ENCODE measurements around the gene TDRD9. TPM values are rescaled to one million over a fixed set of nuclear protein-coding genes. Genes with fewer than 3 reads are reported as not detected.

Gene TDRD9
- total RNA-seq, 2 donors from 2014 or later: 1.6 to 4.6 TPM

- DNase-seq (no peak), ATAC-seq (replicated peaks in 1 of 2) (no peak)
- Mint-ChIP-seq H3K4me3 (no peak overlapping the region), H3K27ac (no peak overlapping the region), H3K27me3 (ENCODE audit: low read depth) (peaks cover 5% of the 10 kb centered on the region), H3K4me1 (ENCODE audit: low read depth) (peaks cover 7% of the 10 kb centered on the region), H3K36me3 (ENCODE audit: insufficient read depth in 2 of 2) (peaks cover 4 to 6% of the 10 kb centered on the region in 2 donors), H3K9me3 (peaks cover 1 to 9% of the 10 kb centered on the region in 2 donors)
Observed at GRCh38 chr14:104072586-104072985, 144.3 kb downstream of the TDRD9 start.

GRCh38 chr14:104073764-104074163, 145.5 kb downstream of the TDRD9 start:
- no peaks in the 10 kb centered on the region for H3K27me3 Mint-ChIP-seq (ENCODE audit: low read depth)

GRCh38 chr14:104075530-104076151, 147.4 kb downstream of the TDRD9 start:
- peaks cover 1 to 9% of the 10 kb centered on the region in 2 donors for H3K9me3 Mint-ChIP-seq
- H3K27ac Mint-ChIP-seq: no peak overlapping the region
- H3K4me1 Mint-ChIP-seq (ENCODE audit: low read depth): peaks cover 20% of the 10 kb centered on the region
- no peaks in the 10 kb centered on the region for H3K27me3 Mint-ChIP-seq (ENCODE audit: low read depth)
- ATAC-seq (replicated peaks in 1 of 2) (no peak), DNase-seq (no peak)
- H3K36me3 Mint-ChIP-seq (ENCODE audit: insufficient read depth in 2 of 2): peaks cover 4 to 6% of the 10 kb centered on the region in 2 donors
- H3K4me3 Mint-ChIP-seq: no peak overlapping the region

More at GRCh38 chr14:104073764-104074163, 145.5 kb downstream of the TDRD9 start:
- no peak overlapping the region for H3K4me3 Mint-ChIP-seq
- H3K27ac Mint-ChIP-seq: no peak overlapping the region
- H3K9me3 Mint-ChIP-seq: peaks cover 1 to 9% of the 10 kb centered on the region in 2 donors
- H3K4me1 Mint-ChIP-seq (ENCODE audit: low read depth): peaks cover 19% of the 10 kb centered on the region
- ATAC-seq (replicated peaks in 1 of 2): no peak
- H3K36me3 Mint-ChIP-seq (ENCODE audit: insufficient read depth in 2 of 2): peaks cover 4 to 6% of the 10 kb centered on the region in 2 donors
- DNase-seq: no peak

GRCh38 chr14:104076743-104077142, 148.5 kb downstream of the TDRD9 start:
- no peak overlapping the region for H3K4me3 Mint-ChIP-seq
- ATAC-seq (replicated peaks in 1 of 2): peak in 1 of 2 donors; percentile 27
- peaks cover 20% of the 10 kb centered on the region for H3K4me1 Mint-ChIP-seq (ENCODE audit: low read depth)
- H3K27me3 Mint-ChIP-seq (ENCODE audit: low read depth): no peaks in the 10 kb centered on the region
- no peak for DNase-seq
- no peak overlapping the region for H3K27ac Mint-ChIP-seq
- H3K36me3 Mint-ChIP-seq (ENCODE audit: insufficient read depth in 2 of 2): peaks cover 4 to 6% of the 10 kb centered on the region in 2 donors
- peaks cover 1 to 9% of the 10 kb centered on the region in 2 donors for H3K9me3 Mint-ChIP-seq

- no peaks in the 10 kb centered on the region for H3K27me3 Mint-ChIP-seq (ENCODE audit: low read depth)
- ATAC-seq (replicated peaks in 1 of 2): peak; percentile 98
- H3K36me3 Mint-ChIP-seq (ENCODE audit: insufficient read depth in 2 of 2): peaks cover 0 to 1% of the 10 kb centered on the region in 2 donors
- peak overlapping the region; percentile 20 to 22 for H3K4me3 Mint-ChIP-seq
- peaks cover 0 to 5% of the 10 kb centered on the region in 2 donors for H3K9me3 Mint-ChIP-seq
- peak overlapping the region; percentile 62 for H3K27ac Mint-ChIP-seq
- peak; percentile 86 to 89 for DNase-seq
- H3K4me1 Mint-ChIP-seq (ENCODE audit: low read depth): peaks cover 20% of the 10 kb centered on the region
Observed at GRCh38 chr14:104078031-104078455, 149.8 kb downstream of the TDRD9 start.

GRCh38 chr14:104080376-104081260, 152.4 kb downstream of the TDRD9 start:
- H3K4me1 Mint-ChIP-seq (ENCODE audit: low read depth): peaks cover 20% of the 10 kb centered on the region
- H3K27ac Mint-ChIP-seq: no peak overlapping the region
- DNase-seq (no peak), ATAC-seq (replicated peaks in 1 of 2) (no peak)
- no peaks in the 10 kb centered on the region for H3K36me3 Mint-ChIP-seq (ENCODE audit: insufficient read depth in 2 of 2)
- no peaks in the 10 kb centered on the region for H3K9me3 Mint-ChIP-seq
- H3K4me3 Mint-ChIP-seq: no peak overlapping the region
- peaks cover 8% of the 10 kb centered on the region for H3K27me3 Mint-ChIP-seq (ENCODE audit: low read depth)

- no peak overlapping the region for H3K4me3 Mint-ChIP-seq
- no peaks in the 10 kb centered on the region for H3K9me3 Mint-ChIP-seq
- H3K36me3 Mint-ChIP-seq (ENCODE audit: insufficient read depth in 2 of 2): no peaks in the 10 kb centered on the region
- H3K27ac Mint-ChIP-seq: no peak overlapping the region
- peaks cover 8% of the 10 kb centered on the region for H3K27me3 Mint-ChIP-seq (ENCODE audit: low read depth)
- DNase-seq (no peak), ATAC-seq (replicated peaks in 1 of 2) (no peak)
- peaks cover 20% of the 10 kb centered on the region for H3K4me1 Mint-ChIP-seq (ENCODE audit: low read depth)
Observed at GRCh38 chr14:104081261-104081835, 153.1 kb downstream of the TDRD9 start.

- Mint-ChIP-seq H3K27me3 (ENCODE audit: low read depth) (peaks cover 8% of the 10 kb centered on the region), H3K9me3 (no peaks in the 10 kb centered on the region), H3K36me3 (ENCODE audit: insufficient read depth in 2 of 2) (no peaks in the 10 kb centered on the region), H3K4me3 (no peak overlapping the region), H3K27ac (no peak overlapping the region), H3K4me1 (ENCODE audit: low read depth) (peaks cover 15% of the 10 kb centered on the region)
- ATAC-seq (replicated peaks in 1 of 2) (no peak), DNase-seq (no peak)
Observed at GRCh38 chr14:104081951-104082464, 153.8 kb downstream of the TDRD9 start.

GRCh38 chr14:104082807-104083206, 154.6 kb downstream of the TDRD9 start:
- DNase-seq (no peak), ATAC-seq (replicated peaks in 1 of 2) (no peak)
- Mint-ChIP-seq H3K4me3 (no peak overlapping the region), H3K9me3 (no peaks in the 10 kb centered on the region), H3K27me3 (ENCODE audit: low read depth) (peaks cover 8% of the 10 kb centered on the region), H3K4me1 (ENCODE audit: low read depth) (peaks cover 11% of the 10 kb centered on the region), H3K36me3 (ENCODE audit: insufficient read depth in 2 of 2) (no peaks in the 10 kb centered on the region), H3K27ac (no peak overlapping the region)

GRCh38 chr14:104084251-104085002, 156.2 kb downstream of the TDRD9 start:
- H3K27ac Mint-ChIP-seq: no peak overlapping the region
- no peaks in the 10 kb centered on the region for H3K4me1 Mint-ChIP-seq (ENCODE audit: low read depth)

GRCh38 chr14:104085032-104085888, 157.0 kb downstream of the TDRD9 start, which contains the start of gene ASPG:
Gene ASPG (plus strand): TSS chr14:104085700. CDS start chr14:104085771, 71 bp downstream.
- H3K36me3 Mint-ChIP-seq (ENCODE audit: insufficient read depth in 2 of 2): no peaks in the 10 kb centered on the region
- H3K4me1 Mint-ChIP-seq (ENCODE audit: low read depth): no peaks in the 10 kb centered on the region
- no peaks in the 10 kb centered on the region for H3K9me3 Mint-ChIP-seq
- DNase-seq: peak; percentile 24 to 42
- H3K27me3 Mint-ChIP-seq (ENCODE audit: low read depth): peaks cover 8% of the 10 kb centered on the region
- no peak within 1 kb of the TSS for H3K27ac Mint-ChIP-seq
- peak within 1 kb of the TSS in 1 of 2 donors; percentile 29 for H3K4me3 Mint-ChIP-seq
- peak; percentile 59 to 72 for ATAC-seq (replicated peaks in 1 of 2)

More at GRCh38 chr14:104084251-104085002, 156.2 kb downstream of the TDRD9 start:
- no peaks in the 10 kb centered on the region for H3K36me3 Mint-ChIP-seq (ENCODE audit: insufficient read depth in 2 of 2)
- no peak for DNase-seq
- ATAC-seq (replicated peaks in 1 of 2): no peak
- peaks cover 8% of the 10 kb centered on the region for H3K27me3 Mint-ChIP-seq (ENCODE audit: low read depth)
- H3K9me3 Mint-ChIP-seq: no peaks in the 10 kb centered on the region
- peak overlapping the region in 1 of 2 donors; percentile 24 for H3K4me3 Mint-ChIP-seq

- DNase-seq (no peak), ATAC-seq (replicated peaks in 1 of 2) (peak in 1 of 2 donors; percentile 10)
- Mint-ChIP-seq H3K27ac (no peak overlapping the region), H3K9me3 (no peaks in the 10 kb centered on the region), H3K4me1 (ENCODE audit: low read depth) (no peaks in the 10 kb centered on the region), H3K4me3 (no peak overlapping the region), H3K36me3 (ENCODE audit: insufficient read depth in 2 of 2) (no peaks in the 10 kb centered on the region), H3K27me3 (ENCODE audit: low read depth) (peaks cover 8% of the 10 kb centered on the region)
Observed at GRCh38 chr14:104085889-104086201, 157.6 kb downstream of the TDRD9 start.
